ENCODE data around the gene INTS4. TPM values are rescaled to one million over a fixed set of nuclear protein-coding genes. Genes with fewer than 3 reads are reported as not detected.
"Not testable (repeated sequence)": the region's sequence is repeated elsewhere in the genome, so short reads cannot be mapped to it uniquely, and the experiment has no call there.

INTS4 gene
- total RNA-seq, 3 donors from 2014 or later (not counting 1 experiment from before 2014, with no cell fraction given): 65.2 to 97.8 (median 67.5) TPM

GRCh38 chr11:77999446-78000030 is 5.1 kb upstream of the INTS4 start:
- Histone ChIP-seq H3K4me1 (ENCODE audit: control insufficient read depth, insufficient read depth, low read length) (peaks cover 8% of the 10 kb centered on the region), H3K27me3 (ENCODE audit: control insufficient read depth, insufficient read depth, low read length) (no peaks in the 10 kb centered on the region), H3K27ac (ENCODE audit: low read length) (peak overlapping the region; percentile 52), H3K4me3 (ENCODE audit: low read length) (no peak overlapping the region), H3K9me3 (ENCODE audit: control insufficient read depth, insufficient read depth, low read length) (no peaks in the 10 kb centered on the region), H3K36me3 (ENCODE audit: control insufficient read depth, insufficient read depth, low read length) (no peaks in the 10 kb centered on the region)
- Mint-ChIP-seq H3K4me3 (no peak overlapping the region), H3K4me1 (peaks cover 6 to 11% of the 10 kb centered on the region in 2 donors), H3K9me3 (no peaks in the 10 kb centered on the region), H3K27ac (no peak overlapping the region), H3K27me3 (ENCODE audit: low read depth in 2 of 2) (peaks cover 0 to 15% of the 10 kb centered on the region in 2 donors), H3K36me3 (no peaks in the 10 kb centered on the region)
- intact Hi-C loops (cut with micrococcal nuclease): loop anchor here (1.0 kb wide), 1 partner anchor 223 kb away; no protein-coding TSS in a partner anchor
- no peak for TF ChIP-seq CTCF (IDR thresholded peaks at IDR 0.05)
- ATAC-seq (no peak), DNase-seq (no peak)
- WGBS (ENCODE audit: insufficient coverage): 85% methylated on average over 1 of the region's 1 CpG

- Mint-ChIP-seq H3K27me3 (ENCODE audit: low read depth in 2 of 2) (no peaks in the 10 kb centered on the region), H3K9me3 (no peaks in the 10 kb centered on the region), H3K36me3 (no peaks in the 10 kb centered on the region), H3K4me1 (peaks cover 27 to 30% of the 10 kb centered on the region in 2 donors), H3K4me3 (peak overlapping the region; percentile 90), H3K27ac (peak overlapping the region; percentile 91 to 93)
- Histone ChIP-seq H3K27me3 (ENCODE audit: control insufficient read depth, insufficient read depth, low read length) (no peaks in the 10 kb centered on the region), H3K4me3 (ENCODE audit: low read length) (peak overlapping the region; percentile 66), H3K27ac (ENCODE audit: low read length) (peak overlapping the region; percentile 79), H3K4me1 (ENCODE audit: control insufficient read depth, insufficient read depth, low read length) (peaks cover 18% of the 10 kb centered on the region), H3K9me3 (ENCODE audit: control insufficient read depth, insufficient read depth, low read length) (no peaks in the 10 kb centered on the region), H3K36me3 (ENCODE audit: control insufficient read depth, insufficient read depth, low read length) (peaks cover 17% of the 10 kb centered on the region)
- no peak for ATAC-seq
- intact Hi-C loops (cut with micrococcal nuclease): loop anchor here (1.0 kb wide), 2 partner anchors 145 to 174 kb away; partner anchors contain the start of genes ALG8 and RSF1
- DNase-seq: peak in 1 of 2 donors; percentile 28
- WGBS (ENCODE audit: insufficient coverage): 8% methylated on average over 8 of the region's 11 CpGs
- TF ChIP-seq CTCF (IDR thresholded peaks at IDR 0.05): no peak
Observed at GRCh38 chr11:77993902-77994301, 566 bp downstream of the INTS4 start.

- Mint-ChIP-seq H3K4me1 (peaks cover 29 to 30% of the 10 kb centered on the region in 2 donors), H3K27me3 (ENCODE audit: low read depth in 2 of 2) (no peaks in the 10 kb centered on the region), H3K9me3 (no peaks in the 10 kb centered on the region), H3K4me3 (no peak overlapping the region), H3K27ac (no peak overlapping the region), H3K36me3 (no peaks in the 10 kb centered on the region)
- DNase-seq (no peak), ATAC-seq (no peak)
- Histone ChIP-seq H3K27me3 (ENCODE audit: control insufficient read depth, insufficient read depth, low read length) (no peaks in the 10 kb centered on the region), H3K27ac (ENCODE audit: low read length) (no peak overlapping the region), H3K4me3 (ENCODE audit: low read length) (no peak overlapping the region), H3K4me1 (ENCODE audit: control insufficient read depth, insufficient read depth, low read length) (peaks cover 18% of the 10 kb centered on the region), H3K9me3 (ENCODE audit: control insufficient read depth, insufficient read depth, low read length) (no peaks in the 10 kb centered on the region), H3K36me3 (ENCODE audit: control insufficient read depth, insufficient read depth, low read length) (peaks cover 35% of the 10 kb centered on the region)
- no peak for TF ChIP-seq CTCF (IDR thresholded peaks at IDR 0.05)
- intact Hi-C loops (cut with micrococcal nuclease): no loop called here
- 94% methylated on average over 4 of the region's 5 CpGs for WGBS (ENCODE audit: insufficient coverage)
Observed at GRCh38 chr11:77990981-77991380, 3.5 kb downstream of the INTS4 start.

- H3K4me3 Mint-ChIP-seq; H3K36me3 Mint-ChIP-seq; H3K9me3 Mint-ChIP-seq; H3K27ac Mint-ChIP-seq; H3K4me3 ChIP-seq (ENCODE audit: low read length); H3K27ac ChIP-seq (ENCODE audit: low read length); H3K9me3 ChIP-seq (ENCODE audit: control insufficient read depth, insufficient read depth, low read length); ATAC-seq; H3K27me3 ChIP-seq (ENCODE audit: control insufficient read depth, insufficient read depth, low read length); DNase-seq; H3K4me1 ChIP-seq (ENCODE audit: control insufficient read depth, insufficient read depth, low read length); H3K27me3 Mint-ChIP-seq (ENCODE audit: low read depth in 2 of 2); intact Hi-C loops (cut with micrococcal nuclease): not testable (repeated sequence)
- H3K4me1 Mint-ChIP-seq: peaks cover 13 to 41% of the 10 kb centered on the region in 2 donors
- H3K36me3 ChIP-seq (ENCODE audit: control insufficient read depth, insufficient read depth, low read length): peaks cover 55% of the 10 kb centered on the region
- 99% methylated on average over 6 of the region's 8 CpGs for WGBS (ENCODE audit: insufficient coverage)
Observed at GRCh38 chr11:77986456-77986855, 8.0 kb downstream of the INTS4 start.

Measured in natural killer cell (primary cell).